GM23338 (cell line): ENCODE data around the gene GPR35. TPM values are rescaled to one million over a fixed set of nuclear protein-coding genes. Genes with fewer than 3 reads are reported as not detected.

Source experiments
- ATAC-seq: fragments of 200-7000 bp; cut with Tn5 transposase; 3 replicates; pipeline ENCODE4 v1.9.1; 2020
- DNase-seq: peaks from one replicate; pipeline ENCODE4 v3.0.0-alpha.2; 2015; ENCODE audit warnings: low spot score
- H2AFZ ChIP-seq: fragments of 200-600 bp; sonication (generic); 2 replicates; pipeline ENCODE4 v1.8.0; 2016; ENCODE audit warnings: antibody characterized with exemption, mild to moderate bottlenecking, moderate library complexity
- H3F3A ChIP-seq: fragments of 200-600 bp; sonication (generic); replicated peaks from 2 replicates; pipeline ENCODE4 v1.8.0; 2017; ENCODE audit warnings: antibody characterized with exemption, mixed run types, low read depth
- H3K27ac ChIP-seq: fragments of 200-600 bp; sonication (generic); 2 replicates; pipeline ENCODE4 v1.6.1; 2016; ENCODE audit warnings: low read depth
- H3K27me3 ChIP-seq: fragments of 200-600 bp; sonication (generic); 2 replicates; pipeline ENCODE4 v1.8.0; 2016; ENCODE audit warnings: mild to moderate bottlenecking, mixed run types, moderate library complexity; ENCODE audit not compliant: insufficient read depth
- H3K36me3 ChIP-seq: fragments of 200-600 bp; sonication (generic); 2 replicates; pipeline ENCODE4 v1.8.0; 2016; ENCODE audit warnings: mild to moderate bottlenecking; ENCODE audit not compliant: insufficient read depth
- H3K4me1 ChIP-seq: fragments of 200-600 bp; sonication (generic); 2 replicates; pipeline ENCODE4 v1.8.0; 2016; ENCODE audit warnings: mild to moderate bottlenecking, moderate library complexity; ENCODE audit not compliant: insufficient read depth
- H3K4me2 ChIP-seq: fragments of 200-600 bp; sonication (generic); 2 replicates; pipeline ENCODE4 v1.7.1; 2017; ENCODE audit warnings: mixed run types
- H3K4me3 ChIP-seq: fragments of 200-600 bp; sonication (generic); 2 replicates; pipeline ENCODE4 v1.6.1; 2016; ENCODE audit warnings: mixed run types
- H3K79me2 ChIP-seq: fragments of 200-600 bp; sonication (generic); replicated peaks from 2 replicates; pipeline ENCODE4 v1.8.0; 2017; ENCODE audit warnings: mild to moderate bottlenecking; ENCODE audit not compliant: insufficient read depth
- H3K9me2 ChIP-seq: fragments of 200-600 bp; sonication (generic); 2 replicates; pipeline ENCODE4 v1.8.0; 2017; ENCODE audit not compliant: insufficient read depth
- H4K20me1 ChIP-seq: fragments of 200-600 bp; sonication (generic); replicated peaks from 2 replicates; pipeline ENCODE4 v1.8.0; 2017; ENCODE audit warnings: mild to moderate bottlenecking; ENCODE audit not compliant: insufficient read depth
- H3K27ac Mint-ChIP-seq: 2 replicates; pipeline ENCODE4 v1.8.0; 2020; ENCODE audit warnings: inconsistent platforms, mild to moderate bottlenecking, moderate library complexity, mixed read lengths
- H3K27me3 Mint-ChIP-seq: 3 replicates; pipeline ENCODE4 v1.8.0; 2022; ENCODE audit warnings: low read depth, mild to moderate bottlenecking, moderate library complexity, mixed read lengths, inconsistent platforms; ENCODE audit not compliant: insufficient read depth, poor library complexity
- H3K36me3 Mint-ChIP-seq: 3 replicates; pipeline ENCODE4 v1.8.0; 2021; ENCODE audit warnings: low read depth, mild to moderate bottlenecking, inconsistent platforms, moderate library complexity, mixed read lengths
- H3K4me1 Mint-ChIP-seq: 3 replicates; pipeline ENCODE4 v1.8.0; 2020; ENCODE audit warnings: mild to moderate bottlenecking, inconsistent platforms, mixed read lengths
- H3K4me3 Mint-ChIP-seq: 3 replicates; pipeline ENCODE4 v1.8.0; 2021; ENCODE audit warnings: moderate library complexity, mild to moderate bottlenecking, inconsistent platforms, mixed read lengths
- H3K9me3 Mint-ChIP-seq: 3 replicates; pipeline ENCODE4 v1.8.0; 2020; ENCODE audit warnings: moderate library complexity, mild to moderate bottlenecking, inconsistent platforms, mixed read lengths
- CREB1 ChIP-seq: fragments of 250-450 bp; sonication (Bioruptor Pico); IDR thresholded peaks from 2 replicates; pipeline ENCODE4 v1.5.0; 2020; ENCODE audit warnings: low read depth, mild to moderate bottlenecking, moderate library complexity
- CTCF ChIP-seq, 2 experiments: fragments of 200-600 bp in 1 of 2; sonication (generic) in 1 of 2; conservative IDR thresholded peaks; 2 replicates each; pipeline versions ENCODE4 v1.5.1 to v1.6.1; 2016 to 2017; ENCODE audit warnings: antibody characterized with exemption in 2 of 2, low read depth in 2 of 2, mild to moderate bottlenecking in 2 of 2, moderate library complexity in 1 of 2
- ETS1 ChIP-seq: IDR thresholded peaks from 2 replicates; pipeline ENCODE4 v1.6.1; 2016; ENCODE audit warnings: antibody characterized with exemption
- EZH2 ChIP-seq: fragments of 200-600 bp; sonication (generic); IDR thresholded peaks from one replicate; pipeline ENCODE4 v1.8.0; 2017; ENCODE audit warnings: antibody characterized with exemption, mild to moderate bottlenecking, low read depth; ENCODE audit not compliant: unreplicated experiment
- EZH2phosphoT487 ChIP-seq: fragments of 200-600 bp; sonication (generic); IDR thresholded peaks from one replicate; pipeline ENCODE4 v1.8.1; 2018; ENCODE audit warnings: antibody characterized with exemption; ENCODE audit not compliant: unreplicated experiment
- JUNB ChIP-seq: IDR thresholded peaks from one replicate; pipeline ENCODE4 v1.6.1; 2016; ENCODE audit warnings: antibody characterized with exemption; ENCODE audit not compliant: unreplicated experiment
- NANOG ChIP-seq: IDR thresholded peaks from 2 replicates; pipeline ENCODE4 v1.6.1; 2016; ENCODE audit warnings: antibody characterized with exemption, borderline replicate concordance
- POLR2AphosphoS5 ChIP-seq: IDR thresholded peaks from 2 replicates; pipeline ENCODE4 v1.6.1; 2016; ENCODE audit warnings: antibody characterized with exemption, low read depth
- REST ChIP-seq: IDR thresholded peaks from one replicate; pipeline ENCODE4 v1.6.1; 2018; ENCODE audit warnings: antibody characterized with exemption; ENCODE audit not compliant: unreplicated experiment
- STAT1 ChIP-seq: IDR thresholded peaks from one replicate; pipeline ENCODE4 v1.6.1; 2016; ENCODE audit warnings: antibody characterized with exemption; ENCODE audit not compliant: unreplicated experiment
- ZNF114 ChIP-seq: fragments of 250-450 bp; sonication (Bioruptor Pico); IDR thresholded peaks from 2 replicates; pipeline ENCODE4 v1.5.0; 2020; ENCODE audit warnings: mild to moderate bottlenecking, moderate library complexity
- ZNF331 ChIP-seq: fragments of 250-450 bp; sonication (Bioruptor Pico); IDR thresholded peaks from 2 replicates; pipeline ENCODE4 v1.5.0; 2020; ENCODE audit warnings: low read depth, mild to moderate bottlenecking, moderate library complexity
- ZNF462 ChIP-seq: fragments of 250-450 bp; sonication (Bioruptor Pico); IDR thresholded peaks from 2 replicates; pipeline ENCODE4 v1.5.0; 2020; ENCODE audit warnings: mild to moderate bottlenecking, moderate library complexity
- polyA plus RNA-seq: library from polyadenylated mRNA; unstranded; fragments of >200 nt; fragmentation: Nextera tagmentation; extraction: Ambion mirVana; gene quantifications from 2 replicates; pipeline ENCODE4 v1.2.1, GENCODE V29; 2016
- total RNA-seq: library from RNA; depleted of rRNA; stranded (reverse); fragments of >200 nt; shearing (Covaris generic); gene quantifications from 2 replicates; pipeline ENCODE4 v1.2.3, GENCODE V29; 2014

The GPR35 gene
- total and polyA plus RNA-seq, 2 experiments from 2014 or later, result not detected

- Mint-ChIP-seq H3K9me3 (no peaks in the 10 kb centered on the region; the same call in 2 of the 3 replicates), H3K4me1 (no peaks in the 10 kb centered on the region), H3K4me3 (no peak overlapping the region), H3K36me3 (no peaks in the 10 kb centered on the region), H3K27me3 (peaks cover 2% of the 10 kb centered on the region), H3K27ac (no peak overlapping the region)
- Histone ChIP-seq H3K4me3 (no peak overlapping the region), H3K4me1 (no peaks in the 10 kb centered on the region), H2AFZ (no peak overlapping the region), H3K27me3 (no peaks in the 10 kb centered on the region), H3K9me2 (0 out of 2 replicates have a peak, but pooled peaks cover 2% of the 10 kb centered on the region), H4K20me1 (no peaks in the 10 kb centered on the region), H3K4me2 (no peak overlapping the region), H3K36me3 (no peaks in the 10 kb centered on the region), H3K27ac (no peak overlapping the region), H3F3A (no peaks in the 10 kb centered on the region), H3K79me2 (no peaks in the 10 kb centered on the region)
- no peak for TF ChIP-seq STAT1
- no peak for TF ChIP-seq ZNF114
- no peak for TF ChIP-seq CREB1
- no peak for TF ChIP-seq JUNB
- TF ChIP-seq CTCF (conservative IDR thresholded peaks at IDR 0.05; ENCODE audit: low read depth in 2 of 2), result no peak
- no peak for TF ChIP-seq REST
- no peak for TF ChIP-seq ETS1
- no peak for TF ChIP-seq ZNF331
- TF ChIP-seq NANOG, result no peak
- no peak for TF ChIP-seq ZNF462 (CRISPR knock-in tag)
- TF ChIP-seq POLR2AphosphoS5, result no peak
- TF ChIP-seq EZH2phosphoT487, result no peak
- TF ChIP-seq EZH2, result no peak
- DNase-seq, result no peak
- no peak for ATAC-seq
Observed at GRCh38 chr2:240663546-240664190, 38.4 kb downstream of the GPR35 start.
